GM19043 (cell line): ENCODE measurements around the gene PHACTR1.

Experiments
- ATAC-seq: cut with Tn5 transposase; IDR thresholded peaks from one replicate; pipeline ENCODE4 v1.9.1; 2021; ENCODE audit warnings: low read depth; ENCODE audit not compliant: unreplicated experiment

Gene PHACTR1

GRCh38 chr6:13049666-13050254, 333.2 kb downstream of the PHACTR1 start:
- no peak for ATAC-seq

DNA sequence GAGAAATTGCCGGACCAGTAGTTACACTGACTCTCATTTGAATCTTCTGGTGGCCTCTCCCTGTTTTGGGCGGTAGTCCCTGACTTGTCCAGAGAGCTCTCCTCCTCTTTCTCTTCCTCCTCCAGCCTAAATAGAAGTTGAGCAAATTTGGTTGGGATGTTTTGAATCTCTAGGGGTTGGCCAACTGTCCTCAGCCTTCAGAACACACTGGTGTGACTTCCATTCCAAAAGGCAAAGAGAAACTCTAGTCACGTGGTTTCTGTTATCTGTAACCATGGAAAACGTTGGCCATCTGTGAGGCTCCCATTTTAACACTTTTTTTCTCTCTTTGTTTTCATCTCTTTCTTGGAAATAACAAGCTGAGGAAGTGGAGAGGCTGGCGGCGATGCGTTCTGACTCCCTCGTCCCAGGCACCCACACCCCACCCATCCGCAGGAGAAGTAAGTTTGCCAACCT, 336.5 kb downstream of the PHACTR1 start:
- no peak for ATAC-seq

DNA sequence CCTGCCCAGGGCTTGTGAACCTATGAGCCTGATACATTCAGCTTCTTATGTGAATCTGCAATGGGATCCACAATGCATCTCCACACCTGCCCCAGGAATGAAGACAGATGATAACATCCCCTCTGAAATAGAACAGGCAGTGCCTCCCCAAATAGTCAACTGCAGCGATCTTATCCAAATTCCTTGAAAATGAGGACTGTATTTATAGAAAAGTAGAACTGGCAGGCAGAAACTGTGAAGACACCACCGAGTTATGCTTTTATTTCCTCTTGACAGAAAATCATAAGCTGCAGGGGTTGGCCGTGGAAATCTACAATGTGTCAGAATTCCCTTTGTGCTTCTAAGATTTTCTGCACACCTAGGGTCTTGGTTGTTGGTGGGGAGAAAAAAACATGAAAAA, 341.5 kb downstream of the PHACTR1 start:
- no peak for ATAC-seq

DNA sequence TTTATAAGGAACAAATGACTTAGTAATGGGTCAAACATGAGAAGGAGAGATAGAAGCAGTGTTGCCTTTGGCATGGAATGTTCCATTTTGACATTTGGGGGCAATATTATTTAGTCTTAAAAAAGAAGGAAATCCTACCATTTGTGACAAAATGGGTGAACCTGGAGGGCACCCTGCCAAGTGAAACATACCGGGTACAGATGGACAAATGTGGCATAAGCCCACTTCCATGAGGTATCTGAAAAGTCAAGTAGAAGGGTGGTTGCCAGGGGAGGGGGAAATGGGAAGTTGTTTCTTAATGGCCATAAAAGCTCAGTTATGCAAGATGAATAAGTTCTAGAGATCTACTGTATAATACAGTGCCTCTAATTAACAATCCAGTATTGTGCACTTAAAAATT, 342.5 kb downstream of the PHACTR1 start:
- ATAC-seq = no peak

DNA sequence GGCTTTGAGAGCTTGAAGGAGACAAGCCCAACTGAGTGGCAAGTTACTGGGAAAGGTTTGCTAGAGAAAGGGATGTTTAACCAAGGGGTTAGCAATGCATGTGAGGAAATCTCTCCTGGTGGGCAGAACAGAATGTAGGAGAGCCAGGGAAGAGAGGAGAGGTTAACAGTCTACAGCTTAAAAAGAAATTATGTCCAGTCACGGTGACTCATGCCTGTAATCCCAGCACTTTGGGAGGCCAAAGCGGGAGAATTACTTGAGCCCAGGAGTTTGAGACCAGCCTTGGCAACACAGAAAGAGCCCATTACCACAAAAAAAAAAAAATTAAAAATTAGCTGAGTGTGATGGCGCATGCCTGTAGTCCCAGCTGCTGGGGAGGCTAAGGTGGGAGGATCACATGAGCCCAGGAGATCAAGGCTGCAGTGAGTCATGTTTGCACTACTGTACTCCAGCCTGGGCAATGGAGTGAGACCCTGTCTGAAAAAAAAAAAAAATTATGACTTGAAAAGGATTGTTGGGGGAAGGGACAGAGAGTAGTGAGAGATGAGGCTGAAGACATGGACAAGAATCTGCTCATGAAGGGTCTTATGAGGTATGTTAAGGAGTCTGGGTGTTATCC, 346.8 kb downstream of the PHACTR1 start:
- no peak for ATAC-seq

DNA sequence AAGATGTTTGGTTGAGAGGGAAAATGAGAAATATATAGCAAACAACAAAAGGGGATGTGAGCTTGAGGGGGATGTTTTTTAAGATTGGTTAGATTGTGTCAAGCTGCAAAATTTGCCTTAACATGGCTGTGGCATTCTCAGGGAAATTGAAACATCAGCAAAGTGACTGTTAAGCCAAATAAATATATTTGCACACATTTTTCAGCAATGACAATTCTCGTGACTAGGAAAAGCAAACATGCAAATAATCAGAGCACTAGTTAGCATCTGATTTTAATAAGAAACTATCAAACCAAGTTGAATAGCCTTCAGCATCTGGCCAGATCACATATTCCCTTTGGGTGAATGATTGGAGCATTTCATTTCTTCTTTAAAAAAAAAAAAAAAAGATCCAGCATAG, 349.0 kb downstream of the PHACTR1 start:
- no peak for ATAC-seq

GRCh38 chr6:13066050-13066449, 349.5 kb downstream of the PHACTR1 start:
- no peak for ATAC-seq

DNA sequence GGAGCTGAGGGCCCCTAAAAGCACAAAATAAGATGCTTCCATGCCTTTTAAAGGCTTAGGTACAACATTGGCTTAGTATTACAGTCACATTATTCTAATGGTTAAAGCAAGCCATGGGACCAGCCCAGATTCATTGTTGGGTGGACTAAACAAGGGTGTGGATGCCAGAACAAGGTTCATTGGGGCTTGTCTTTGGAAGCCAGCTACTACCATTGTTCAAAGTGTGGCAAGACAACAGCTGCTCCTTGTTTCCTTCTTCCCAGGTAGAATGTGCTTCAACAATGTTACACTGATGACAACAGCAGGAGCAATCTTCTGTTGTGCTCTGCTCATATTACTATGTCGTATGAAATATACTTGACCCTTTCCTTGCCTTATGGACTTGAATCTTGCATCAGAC, 350.3 kb downstream of the PHACTR1 start:
- no peak for ATAC-seq

DNA sequence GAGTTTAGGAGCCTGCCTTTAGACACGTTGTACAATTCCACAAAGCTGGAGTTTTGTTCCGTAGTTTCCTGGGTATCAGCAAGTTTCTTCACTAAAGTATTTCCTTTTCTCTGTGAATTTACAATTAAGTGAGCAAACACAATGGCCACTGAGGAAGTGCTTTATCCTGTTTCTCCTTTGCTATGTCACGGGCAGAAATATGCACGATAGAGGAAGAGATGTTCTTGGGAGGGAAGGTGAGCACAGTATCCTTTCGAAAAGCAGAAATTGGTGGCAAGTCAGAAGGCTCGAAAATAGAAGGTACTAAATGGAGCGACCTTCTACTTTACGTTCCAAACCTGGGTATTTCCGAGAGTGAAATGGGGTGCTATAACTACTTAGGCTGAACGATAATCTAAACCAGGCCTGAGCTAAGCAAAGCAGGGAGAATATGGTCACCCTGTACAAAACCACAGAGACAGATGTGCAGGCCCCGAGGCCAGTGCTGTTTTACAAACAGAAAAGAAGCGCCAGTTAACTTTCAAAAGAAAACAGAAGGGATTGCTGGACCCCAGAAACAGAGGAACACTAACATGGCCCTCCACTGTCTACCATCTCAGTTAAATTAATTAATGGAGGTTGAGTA, 352.1 kb downstream of the PHACTR1 start:
- no peak for ATAC-seq

DNA sequence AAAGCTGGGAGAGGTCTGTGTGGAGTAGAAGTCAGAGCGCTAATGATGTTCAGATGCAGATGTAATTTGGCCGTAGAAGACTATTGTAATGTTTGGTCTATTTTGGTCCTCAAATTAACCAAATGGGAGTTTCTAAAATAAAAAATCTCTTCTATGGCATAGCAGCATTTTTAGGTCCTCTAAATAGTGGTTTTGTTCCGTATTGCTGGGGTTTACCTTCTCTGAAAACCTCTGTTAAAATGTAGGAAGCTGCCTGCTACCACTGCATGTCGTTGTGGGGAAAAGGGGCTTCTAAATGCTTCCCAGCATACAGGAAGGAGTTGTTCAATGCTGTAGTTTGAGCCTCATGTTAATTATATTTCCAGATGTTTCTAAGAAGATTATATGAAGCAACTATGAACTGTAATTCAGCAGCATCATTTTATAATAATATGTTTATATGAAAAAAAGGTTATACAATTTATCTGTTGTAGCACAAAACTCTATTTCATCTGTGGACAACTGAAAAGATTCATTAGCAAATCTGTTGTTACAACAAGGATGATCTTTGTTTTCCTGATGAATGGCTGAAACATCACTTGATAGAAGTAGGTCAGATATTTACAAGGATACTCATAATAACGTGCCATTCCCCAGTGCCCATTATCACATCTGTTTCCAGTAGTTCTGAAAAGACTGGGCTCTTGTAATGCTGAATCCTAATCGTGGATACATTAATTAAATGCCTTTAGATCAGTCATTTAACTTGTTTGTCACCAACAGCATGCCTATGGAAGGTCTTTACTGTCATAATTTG, 355.2 kb downstream of the PHACTR1 start:
- no peak for ATAC-seq

- ATAC-seq = no peak
Observed at GRCh38 chr6:13072686-13073347, 356.2 kb downstream of the PHACTR1 start.

GRCh38 chr6:13074415-13075140, 358.0 kb downstream of the PHACTR1 start:
- no peak for ATAC-seq

DNA sequence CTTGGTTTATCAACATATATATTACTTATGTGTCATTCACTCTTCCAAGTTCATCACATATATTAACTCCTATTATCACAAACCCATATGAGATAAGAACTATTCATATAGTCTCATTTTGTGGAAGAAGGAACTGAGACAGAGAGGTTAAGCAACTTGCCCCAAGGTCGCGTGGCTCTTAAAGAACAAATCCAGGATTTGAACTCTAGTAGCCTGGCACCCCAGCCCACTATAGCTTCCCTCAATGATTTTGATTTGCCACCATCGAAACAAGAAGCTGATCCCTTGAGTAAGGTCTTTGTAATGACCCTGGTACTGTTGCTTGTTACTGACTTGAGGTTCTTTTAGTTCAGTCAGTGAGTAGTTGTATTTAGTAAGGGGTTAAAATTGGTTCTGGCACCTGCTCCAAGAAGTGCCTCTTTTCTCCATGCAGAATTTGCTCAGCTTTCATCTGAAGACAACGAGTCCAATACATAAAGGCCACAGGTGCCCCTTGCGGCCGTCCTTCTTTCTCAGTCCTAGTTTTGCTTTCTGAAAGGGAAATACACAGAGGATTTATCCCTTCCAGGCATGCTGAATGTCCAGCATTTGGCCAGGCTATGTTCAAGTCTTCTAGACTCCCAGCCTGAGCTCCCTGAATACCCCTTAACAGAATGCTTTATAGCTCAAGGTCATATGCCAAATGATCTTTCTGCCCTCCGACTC, 358.7 kb downstream of the PHACTR1 start:
- ATAC-seq = no peak

GRCh38 chr6:13076575-13076974, 360.0 kb downstream of the PHACTR1 start:
- ATAC-seq = no peak

DNA sequence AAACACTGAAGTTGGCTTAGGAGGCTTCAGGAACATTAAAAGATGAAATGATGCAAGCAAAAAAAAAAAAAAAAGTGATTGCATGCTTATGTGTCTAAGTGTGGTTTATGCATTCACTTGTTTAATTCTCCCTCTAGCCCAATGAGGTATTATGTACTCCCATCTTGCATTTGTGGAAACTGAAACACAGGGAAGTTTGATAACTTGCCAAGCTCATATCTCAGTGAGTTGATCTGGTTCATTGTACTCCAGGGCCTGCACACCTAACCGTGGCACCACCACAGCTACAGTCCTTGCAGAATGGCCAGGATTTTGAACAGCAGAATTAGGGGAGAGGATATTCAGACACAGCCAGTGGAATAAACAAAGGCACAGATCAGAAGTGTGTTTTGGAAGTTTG, 360.6 kb downstream of the PHACTR1 start:
- no peak for ATAC-seq

- no peak for ATAC-seq
Observed at GRCh38 chr6:13079096-13079723, 362.6 kb downstream of the PHACTR1 start.

- no peak for ATAC-seq
Observed at GRCh38 chr6:13080462-13081188, 364.1 kb downstream of the PHACTR1 start.

GRCh38 chr6:13081189-13081563, 364.6 kb downstream of the PHACTR1 start:
- no peak for ATAC-seq
